ENCODE data around the gene KIAA1217.

GRCh38 chr10:24239289-24240040, 30.5 kb downstream of the KIAA1217 start:
- TF ChIP-seq CTCF (IDR thresholded peaks at IDR 0.05; ENCODE audit: insufficient read depth, low read length, poor library complexity, severe bottlenecking) (no peak), EZH2phosphoT487 (conservative IDR thresholded peaks at IDR 0.05; ENCODE audit: low read length) (no peak)
